LNCaP clone FGC (cell line): ENCODE data around the gene MUC15.
A peak's percentile ranks its signal among the peaks of the same experiment; 100 is the strongest.

Experiments used
- DNase-seq: peaks from one replicate; pipeline ENCODE4 v3.0.0-alpha.2; 2011; ENCODE audit warnings: low read depth
- H3K4me3 ChIP-seq: 2 replicates; pipeline ENCODE4 v1.5.1; 2011; ENCODE audit warnings: mild to moderate bottlenecking, low read depth, low read length, control low read depth
- CTCF ChIP-seq: IDR thresholded peaks from 2 replicates; pipeline ENCODE4 v1.5.1; 2012; ENCODE audit warnings: mild to moderate bottlenecking; ENCODE audit not compliant: control insufficient read depth, insufficient read depth; ENCODE audit errors: extremely low read depth

The MUC15 gene

DNA sequence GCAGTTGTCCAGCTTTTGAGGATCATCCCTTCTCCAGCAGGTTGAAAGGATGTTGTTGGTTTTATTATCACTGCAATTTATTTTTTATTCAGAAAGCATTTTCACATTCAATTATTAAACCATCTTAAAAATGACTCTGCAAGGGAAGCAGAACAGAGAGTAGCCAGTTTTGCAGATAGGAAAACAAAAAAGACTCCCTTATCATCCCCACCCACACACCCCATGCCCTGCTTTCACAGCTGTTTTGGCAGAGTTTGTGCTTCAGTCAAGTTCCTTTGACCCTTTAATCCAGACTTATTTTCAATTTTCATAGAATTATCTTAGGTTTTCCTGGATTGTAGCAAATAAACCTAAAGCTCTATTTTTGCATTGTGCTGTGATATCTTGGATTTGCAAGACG lies 44.4 kb downstream of the MUC15 start:
- no peak for TF ChIP-seq CTCF
- no peak overlapping the region for H3K4me3 ChIP-seq
- DNase-seq, result no peak

DNA sequence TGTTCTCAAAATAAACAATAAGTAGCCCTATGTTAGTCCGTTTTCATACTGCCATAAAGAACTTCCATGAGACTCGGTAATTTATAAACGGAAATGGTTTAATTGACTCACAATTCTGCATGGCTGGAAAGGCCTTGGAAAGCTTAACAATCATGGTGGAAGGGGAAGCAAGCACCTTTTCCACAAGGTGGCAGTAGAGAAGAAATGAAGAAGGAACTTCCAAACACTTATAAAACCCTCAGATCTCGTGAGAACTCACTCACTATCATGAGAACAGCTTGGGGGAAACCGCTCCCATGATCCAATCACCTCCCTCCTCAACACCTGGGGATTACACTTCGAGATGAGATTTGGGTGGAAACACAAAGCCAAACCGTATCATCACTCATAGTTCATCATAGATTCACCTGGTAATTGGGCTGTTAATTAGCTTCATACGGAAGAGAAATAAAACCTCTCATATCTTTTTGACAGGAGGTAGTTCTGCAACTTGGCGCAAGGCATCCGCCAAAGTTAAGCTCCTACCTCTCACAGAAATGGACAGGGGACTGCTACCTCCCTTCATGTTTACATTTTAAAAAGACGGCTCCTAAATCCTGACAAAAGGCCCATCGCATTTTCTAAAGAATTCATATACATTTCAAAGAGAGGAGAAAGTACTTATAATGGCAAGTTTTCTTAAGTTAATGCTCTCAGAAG lies 49.0 kb downstream of the MUC15 start:
- DNase-seq, result peak; percentile 1
- TF ChIP-seq CTCF, result peak; percentile 42
- no peak overlapping the region for H3K4me3 ChIP-seq

- DNase-seq, result no peak
- TF ChIP-seq CTCF, result no peak
- H3K4me3 ChIP-seq, result no peak overlapping the region
These were observed 52.6 kb downstream of the MUC15 start for GRCh38 chr11:26519469-26519868.

DNA sequence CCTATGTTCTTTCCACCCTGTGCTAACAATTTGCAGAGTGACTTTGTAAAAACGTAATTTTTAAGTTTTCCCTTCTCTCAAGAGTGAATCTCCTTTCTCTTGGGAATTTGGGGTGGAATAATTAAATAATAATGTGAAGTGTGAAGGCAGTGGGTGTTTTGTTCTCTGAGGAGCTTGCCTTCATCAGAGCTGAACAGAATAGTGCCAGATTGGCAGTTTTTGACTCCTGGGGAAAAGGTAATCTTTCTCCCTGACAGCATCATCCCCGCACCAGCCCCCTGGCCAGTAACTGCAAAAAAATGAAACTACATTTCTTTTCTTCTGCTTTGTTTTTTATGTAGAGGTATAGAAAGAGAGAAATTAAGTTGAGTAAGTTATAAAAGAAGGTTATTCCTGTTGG lies 59.9 kb downstream of the MUC15 start:
- no peak for TF ChIP-seq CTCF
- no peak overlapping the region for H3K4me3 ChIP-seq
- no peak for DNase-seq

DNA sequence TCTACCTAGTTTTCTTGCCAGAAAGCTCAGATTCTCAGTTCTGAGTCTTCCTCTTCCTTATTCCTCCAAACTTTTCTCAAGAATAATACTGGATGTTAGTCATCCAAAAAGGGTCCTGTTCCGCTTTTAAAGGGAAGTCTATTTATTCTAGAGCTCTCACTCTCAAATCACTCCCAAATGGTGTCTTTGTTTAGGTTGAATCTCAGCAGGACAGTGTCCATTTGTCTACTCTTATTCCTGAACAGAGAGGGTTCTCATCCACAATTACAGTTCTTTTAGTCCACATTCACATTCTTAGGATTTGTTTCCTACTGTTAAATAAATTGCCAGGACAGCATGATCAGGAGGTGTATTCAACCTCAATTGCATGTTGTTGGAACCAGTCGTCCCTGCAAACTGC lies 61.3 kb downstream of the MUC15 start:
- no peak for DNase-seq
- TF ChIP-seq CTCF, result no peak
- H3K4me3 ChIP-seq, result no peak overlapping the region

DNA sequence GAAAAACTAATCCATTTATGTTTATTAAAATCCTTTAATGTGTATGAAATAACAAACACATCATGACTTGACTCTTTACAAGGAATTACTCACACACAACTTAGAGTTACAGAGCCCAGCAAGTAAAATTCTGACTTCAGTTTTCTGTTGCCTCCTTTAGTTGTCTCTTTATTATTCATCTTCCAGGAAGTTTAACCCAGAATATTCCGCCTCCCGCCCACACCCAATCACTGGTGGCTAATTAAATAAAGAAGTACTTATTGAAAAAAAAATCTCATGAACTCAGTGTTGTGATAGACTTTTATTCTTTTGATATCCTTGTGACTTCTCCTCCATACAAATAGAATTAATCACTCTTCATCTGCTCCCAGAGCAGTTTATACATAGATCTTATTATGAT lies 61.9 kb downstream of the MUC15 start:
- TF ChIP-seq CTCF, result no peak
- peak; percentile 10 for DNase-seq

More for the DNA sequence above, 61.9 kb downstream of the MUC15 start:
- no peak overlapping the region for H3K4me3 ChIP-seq
